CD4-positive, alpha-beta T cell treated with Interleukin-15 for 4 hours (primary cell): ENCODE data around the gene CCDC15.

Experiments
- DNase-seq: peaks from one replicate; pipeline ENCODE4 v3.0.0-alpha.2; 2020; ENCODE audit warnings: low spot score

CCDC15 gene

GRCh38 chr11:125069008-125069407 is 115.0 kb downstream of the CCDC15 start:
- no peak for DNase-seq

- no peak for DNase-seq
Observed at GRCh38 chr11:125069796-125070195, 115.8 kb downstream of the CCDC15 start.

DNA sequence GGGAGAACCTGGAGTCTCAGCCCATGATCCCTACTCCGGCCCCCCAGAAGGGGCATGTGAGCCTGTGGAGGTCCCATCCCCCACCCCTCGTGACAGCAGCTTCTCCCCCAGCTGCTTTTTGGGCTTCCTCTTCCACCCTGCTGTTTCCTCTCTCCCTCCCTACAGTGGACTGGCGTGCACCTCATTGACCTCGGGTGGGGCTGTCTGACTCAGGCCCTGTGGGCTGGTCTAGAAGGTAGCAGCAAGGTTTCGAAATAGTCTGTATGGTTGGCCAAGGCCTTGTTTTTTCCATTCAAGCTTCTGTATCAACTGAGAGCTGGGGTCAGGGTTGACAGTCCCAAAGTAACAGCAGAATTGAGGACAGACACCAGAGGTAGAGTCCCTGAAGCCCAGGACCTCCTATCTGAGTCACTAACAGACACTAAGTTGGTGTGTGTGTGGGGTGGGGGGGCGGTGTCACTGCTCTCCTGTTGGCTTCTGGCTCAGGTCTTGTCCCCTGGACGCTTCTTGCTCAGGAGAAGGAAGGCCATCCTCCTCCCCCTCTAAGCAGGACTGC is 116.8 kb downstream of the CCDC15 start:
- DNase-seq, result peak; percentile 2

- DNase-seq, result no peak
Observed at GRCh38 chr11:125071435-125071834, 117.4 kb downstream of the CCDC15 start.

GRCh38 chr11:125071846-125072217 is 117.8 kb downstream of the CCDC15 start:
- no peak for DNase-seq

DNA sequence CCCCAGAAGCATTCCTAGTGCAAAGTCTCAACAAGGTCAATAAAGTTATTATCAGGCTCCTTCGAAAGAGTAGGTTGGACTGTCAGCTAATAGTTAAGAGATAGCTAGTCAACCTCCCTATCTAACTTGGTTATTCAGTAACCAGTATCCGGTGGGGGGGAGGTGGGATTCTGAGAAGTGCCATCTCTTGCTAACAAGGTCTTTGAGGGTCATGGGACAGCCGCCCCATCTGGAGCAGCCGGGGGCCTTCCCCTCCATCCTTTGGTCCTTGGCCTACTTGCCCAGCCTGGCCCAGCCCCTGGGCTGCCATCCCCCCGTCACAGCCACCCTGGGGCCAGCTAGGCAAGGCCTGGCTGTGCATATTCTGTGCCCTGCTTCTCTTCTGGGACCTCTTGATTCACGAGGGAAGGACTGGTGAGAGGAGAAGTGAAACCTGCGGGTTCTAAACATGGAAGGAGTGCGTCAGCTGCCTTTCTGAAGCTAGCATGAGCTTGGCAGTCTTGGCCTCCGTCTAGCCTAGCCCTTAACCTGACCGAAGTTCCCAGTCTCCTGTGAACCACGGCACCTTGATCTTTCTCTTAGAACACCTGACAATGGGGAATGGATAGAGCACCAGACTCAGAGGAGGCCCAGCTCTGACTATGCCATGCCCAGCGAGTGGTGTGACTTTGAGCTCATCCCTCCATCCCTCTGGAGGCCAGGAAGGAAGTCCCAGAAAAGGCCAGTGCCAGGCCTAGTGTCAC is 118.4 kb downstream of the CCDC15 start:
- no peak for DNase-seq

- DNase-seq, result no peak
Observed at GRCh38 chr11:125072961-125073590, 119.1 kb downstream of the CCDC15 start.

- no peak for DNase-seq
Observed at GRCh38 chr11:125073616-125074483, 119.8 kb downstream of the CCDC15 start.

GRCh38 chr11:125074511-125075241 is 120.7 kb downstream of the CCDC15 start:
- no peak for DNase-seq

DNA sequence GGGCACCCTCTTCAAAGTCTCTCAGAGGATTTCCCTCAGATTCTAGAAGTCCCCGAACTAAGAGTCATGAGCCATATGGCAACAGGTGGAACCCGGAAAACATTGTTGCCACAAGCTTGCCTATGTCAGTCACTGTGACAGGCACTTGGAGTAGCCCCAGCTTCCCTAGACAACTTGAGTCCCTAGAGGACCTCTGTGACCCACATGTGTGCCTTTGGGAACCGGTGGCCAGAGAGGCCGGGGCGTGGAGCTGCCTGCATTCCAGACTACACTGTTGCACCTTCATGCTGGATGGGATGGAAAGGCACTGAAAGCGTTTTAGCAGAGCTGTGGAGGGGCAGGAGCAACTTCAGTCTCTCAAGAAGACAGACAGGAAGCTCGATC is 121.2 kb downstream of the CCDC15 start:
- DNase-seq, result no peak

DNA sequence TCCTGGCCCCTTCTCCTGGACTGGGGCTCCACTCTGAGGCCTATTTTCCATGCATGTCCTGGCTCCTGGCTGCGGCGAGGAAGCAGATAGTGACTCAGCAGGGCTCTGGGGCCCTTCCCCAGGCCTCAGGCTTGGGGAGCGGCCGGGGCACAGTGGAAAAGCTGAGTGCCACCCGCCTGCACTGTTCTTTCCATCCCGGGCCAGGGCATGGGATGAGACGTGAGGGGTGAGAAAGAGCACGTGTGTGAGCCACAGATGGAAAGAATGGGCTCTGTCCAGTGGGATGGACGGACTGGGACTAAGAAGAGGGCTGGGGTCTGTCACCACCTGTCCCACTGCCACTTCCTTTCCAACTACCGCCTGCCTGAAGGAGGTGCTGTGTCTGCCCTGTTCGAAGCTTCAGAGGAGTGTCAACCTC is 121.9 kb downstream of the CCDC15 start:
- no peak for DNase-seq

- DNase-seq, result no peak
Observed at GRCh38 chr11:125076378-125076945, 122.5 kb downstream of the CCDC15 start.

GRCh38 chr11:125078016-125078415 is 124.0 kb downstream of the CCDC15 start:
- DNase-seq, result no peak

DNA sequence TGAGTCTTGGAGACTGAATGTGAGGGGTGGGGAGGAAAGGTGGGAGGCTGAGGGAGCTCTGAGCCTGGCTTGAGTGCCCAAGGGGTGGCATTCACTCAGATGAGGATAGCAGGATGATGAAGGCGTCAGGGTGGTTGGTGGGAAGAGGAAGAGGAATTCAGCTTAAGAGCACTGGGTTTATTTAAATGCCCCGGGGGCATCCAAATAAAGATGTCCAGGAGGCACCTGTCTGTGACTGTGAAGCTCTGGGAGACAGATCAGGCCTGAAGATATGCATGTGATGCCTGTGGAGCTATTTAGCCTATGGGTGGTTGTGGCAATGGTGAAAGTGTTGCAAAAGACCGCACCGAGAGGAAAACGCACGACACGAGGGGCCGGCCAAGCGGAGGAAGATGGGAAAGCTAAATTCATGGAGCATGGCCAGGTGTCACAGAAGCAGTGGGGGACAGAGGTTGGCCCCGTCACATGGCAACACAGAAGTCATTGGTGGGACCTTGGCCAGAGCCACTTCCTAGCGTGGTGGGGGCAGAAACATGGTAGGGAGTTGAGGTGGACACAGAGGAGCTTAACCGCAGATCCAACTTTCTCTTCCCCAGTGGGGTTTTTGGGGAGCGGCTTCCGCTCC is 124.6 kb downstream of the CCDC15 start:
- DNase-seq, result no peak

GRCh38 chr11:125079151-125079877 is 125.3 kb downstream of the CCDC15 start:
- DNase-seq, result no peak

GRCh38 chr11:125079878-125080530 is 126.0 kb downstream of the CCDC15 start:
- DNase-seq, result no peak

- DNase-seq, result no peak
Observed at GRCh38 chr11:125080531-125080911, 126.5 kb downstream of the CCDC15 start.

GRCh38 chr11:125081098-125081798 is 127.2 kb downstream of the CCDC15 start:
- DNase-seq, result no peak

DNA sequence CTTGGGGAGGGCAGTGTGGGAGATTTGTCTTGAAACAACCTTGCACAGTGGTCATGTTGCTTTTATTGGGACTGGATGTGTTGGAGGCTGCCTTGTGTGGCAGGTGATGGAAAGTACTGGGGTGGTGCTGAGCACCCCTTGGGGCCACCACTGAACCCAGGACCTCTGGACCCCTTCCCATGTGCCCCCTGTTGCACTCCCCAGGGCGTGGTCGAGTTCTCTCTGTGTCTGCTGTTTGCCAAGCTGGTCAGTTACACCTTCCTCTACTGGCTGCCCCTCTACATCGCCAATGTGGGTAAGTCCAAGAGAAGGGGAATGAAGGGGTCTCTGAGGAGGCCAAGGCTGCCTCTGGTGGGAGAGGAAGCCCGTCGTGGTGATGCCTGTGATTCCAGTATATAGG is 128.0 kb downstream of the CCDC15 start:
- no peak for DNase-seq
